ENCODE measurements around the gene ASB3.

Gene ASB3

DNA sequence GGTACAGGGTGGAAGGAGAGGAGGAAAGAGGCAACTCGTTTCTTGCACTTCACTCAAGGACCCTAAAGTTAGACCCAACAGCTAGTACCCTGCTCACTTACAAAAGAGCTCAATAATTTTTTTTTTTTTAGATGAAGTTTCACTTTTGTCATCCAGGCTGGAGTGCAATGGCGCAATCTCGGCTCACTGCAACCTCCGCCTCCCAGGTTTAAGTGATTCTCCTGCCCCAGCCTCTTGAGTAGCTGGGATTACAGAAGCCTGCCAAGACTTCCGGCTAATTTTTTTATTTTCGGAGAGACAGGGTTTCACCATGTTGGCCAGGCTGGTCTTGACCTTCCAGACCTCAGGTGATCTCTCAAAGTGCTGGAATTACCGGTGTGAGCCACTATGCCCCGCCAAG lies 4.1 kb downstream of the ASB3 start:
- H3K4me2 ChIP-seq (ENCODE audit: low read length) = no peak overlapping the region
- no peaks in the 10 kb centered on the region for H4K20me1 ChIP-seq (ENCODE audit: control insufficient read depth, insufficient read depth, low read depth, low read length)
- no peak overlapping the region for H3K27ac ChIP-seq (ENCODE audit: low read depth, low read length)
- no peak overlapping the region for H3K4me3 ChIP-seq (ENCODE audit: low read length)
- H3K79me2 ChIP-seq (ENCODE audit: control insufficient read depth, low read length) = peaks cover 99% of the 10 kb centered on the region
- H3K4me1 ChIP-seq (ENCODE audit: control insufficient read depth, low read length) = peaks cover 21% of the 10 kb centered on the region
- H3K27me3 ChIP-seq (ENCODE audit: control insufficient read depth, low read length) = no peaks in the 10 kb centered on the region
- no peaks in the 10 kb centered on the region for H3K9me2 ChIP-seq (replicated peaks; ENCODE audit: control insufficient read depth, low read length)
- H3K9me3 ChIP-seq (ENCODE audit: control insufficient read depth, insufficient read depth, low read length) = no peaks in the 10 kb centered on the region
- peaks cover 75% of the 10 kb centered on the region for H3K36me3 ChIP-seq (ENCODE audit: control insufficient read depth, low read length)
- TF ChIP-seq, protein P1, sequence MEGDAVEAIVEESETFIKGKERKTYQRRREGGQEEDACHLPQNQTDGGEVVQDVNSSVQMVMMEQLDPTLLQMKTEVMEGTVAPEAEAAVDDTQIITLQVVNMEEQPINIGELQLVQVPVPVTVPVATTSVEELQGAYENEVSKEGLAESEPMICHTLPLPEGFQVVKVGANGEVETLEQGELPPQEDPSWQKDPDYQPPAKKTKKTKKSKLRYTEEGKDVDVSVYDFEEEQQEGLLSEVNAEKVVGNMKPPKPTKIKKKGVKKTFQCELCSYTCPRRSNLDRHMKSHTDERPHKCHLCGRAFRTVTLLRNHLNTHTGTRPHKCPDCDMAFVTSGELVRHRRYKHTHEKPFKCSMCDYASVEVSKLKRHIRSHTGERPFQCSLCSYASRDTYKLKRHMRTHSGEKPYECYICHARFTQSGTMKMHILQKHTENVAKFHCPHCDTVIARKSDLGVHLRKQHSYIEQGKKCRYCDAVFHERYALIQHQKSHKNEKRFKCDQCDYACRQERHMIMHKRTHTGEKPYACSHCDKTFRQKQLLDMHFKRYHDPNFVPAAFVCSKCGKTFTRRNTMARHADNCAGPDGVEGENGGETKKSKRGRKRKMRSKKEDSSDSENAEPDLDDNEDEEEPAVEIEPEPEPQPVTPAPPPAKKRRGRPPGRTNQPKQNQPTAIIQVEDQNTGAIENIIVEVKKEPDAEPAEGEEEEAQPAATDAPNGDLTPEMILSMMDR (IDR thresholded peaks at IDR 0.05; ENCODE audit: low read depth, low read length, poor library complexity, severe bottlenecking) = no peak
- TF ChIP-seq EZH2phosphoT487 (IDR thresholded peaks at IDR 0.05; ENCODE audit: borderline replicate concordance, low read length) = no peak
- H3F3A ChIP-seq (ENCODE audit: control insufficient read depth, insufficient read depth) = peaks cover 4% of the 10 kb centered on the region

DNA sequence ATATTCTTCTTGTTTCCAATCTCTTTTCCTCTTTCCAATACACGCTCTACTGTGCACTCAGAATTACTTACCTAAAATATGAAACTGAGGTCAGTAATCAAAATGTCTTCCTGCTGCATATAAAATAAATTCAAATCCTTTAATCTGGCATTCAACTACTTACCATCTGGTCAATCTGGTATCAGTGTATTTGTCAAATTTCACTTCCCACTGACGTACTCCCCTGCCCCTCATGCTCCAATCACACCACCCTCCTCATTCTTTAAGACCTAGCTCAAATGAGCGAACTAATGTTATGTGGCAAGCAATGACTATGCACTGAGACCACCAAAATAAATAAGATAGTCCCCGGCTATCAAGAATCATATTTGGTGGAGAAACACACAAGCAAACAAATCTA lies 6.7 kb downstream of the ASB3 start:
- Histone ChIP-seq H3K36me3 (ENCODE audit: control insufficient read depth, low read length) (peaks cover 88% of the 10 kb centered on the region), H4K20me1 (ENCODE audit: control insufficient read depth, insufficient read depth, low read depth, low read length) (no peaks in the 10 kb centered on the region), H3F3A (ENCODE audit: control insufficient read depth, insufficient read depth) (peaks cover 9% of the 10 kb centered on the region; the same call in 1 of the 2 replicates), H3K4me1 (ENCODE audit: control insufficient read depth, low read length) (peaks cover 14% of the 10 kb centered on the region), H3K4me2 (ENCODE audit: low read length) (no peak overlapping the region), H3K9me2 (replicated peaks; ENCODE audit: control insufficient read depth, low read length) (no peaks in the 10 kb centered on the region), H3K27ac (ENCODE audit: low read depth, low read length) (no peak overlapping the region), H3K79me2 (ENCODE audit: control insufficient read depth, low read length) (peaks cover 99% of the 10 kb centered on the region), H3K9me3 (ENCODE audit: control insufficient read depth, insufficient read depth, low read length) (no peaks in the 10 kb centered on the region), H3K4me3 (ENCODE audit: low read length) (no peak overlapping the region), H3K27me3 (ENCODE audit: control insufficient read depth, low read length) (no peaks in the 10 kb centered on the region)
- TF ChIP-seq, protein P1 (IDR thresholded peaks at IDR 0.05; ENCODE audit: low read depth, low read length, poor library complexity, severe bottlenecking) = no peak
- no peak for TF ChIP-seq EZH2phosphoT487 (IDR thresholded peaks at IDR 0.05; ENCODE audit: borderline replicate concordance, low read length)

DNA sequence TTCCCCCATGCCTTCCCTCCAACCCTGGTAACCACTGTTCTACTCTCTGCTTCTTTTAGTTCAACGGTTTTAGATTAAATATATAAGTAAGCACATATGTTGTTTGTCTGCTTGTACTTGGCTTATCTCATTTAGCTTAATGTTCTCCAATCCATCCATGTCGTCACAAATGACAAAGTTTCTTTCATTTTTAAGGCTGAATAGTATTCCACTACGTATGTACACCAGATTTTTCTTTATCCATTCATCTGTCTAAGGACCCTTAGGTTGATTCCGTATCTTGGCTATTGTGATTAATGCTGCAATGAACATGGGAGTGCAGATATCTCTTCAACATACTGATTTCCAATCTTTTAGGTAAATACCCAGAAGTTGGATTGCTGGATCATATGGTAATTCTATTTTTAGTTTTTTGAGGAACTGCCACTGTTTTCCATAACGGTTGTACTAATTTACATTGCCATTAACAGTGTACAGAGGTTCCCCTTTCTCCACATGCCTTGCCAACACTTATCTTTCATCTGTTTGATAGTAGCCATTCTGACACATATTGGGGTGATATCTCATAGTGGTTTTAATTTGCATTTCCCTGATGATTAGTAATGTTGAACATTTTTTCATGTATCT lies 8.1 kb downstream of the ASB3 start:
- no peaks in the 10 kb centered on the region for H3K9me2 ChIP-seq (replicated peaks; ENCODE audit: control insufficient read depth, low read length)
- H3K27ac ChIP-seq (ENCODE audit: low read depth, low read length) = no peak overlapping the region
- H3K4me3 ChIP-seq (ENCODE audit: low read length) = no peak overlapping the region
- peaks cover 22% of the 10 kb centered on the region for H3F3A ChIP-seq (ENCODE audit: control insufficient read depth, insufficient read depth)
- H3K79me2 ChIP-seq (ENCODE audit: control insufficient read depth, low read length) = peaks cover 99% of the 10 kb centered on the region
- H3K4me2 ChIP-seq (ENCODE audit: low read length) = no peak overlapping the region
- peaks cover under 1% of the 10 kb centered on the region for H3K4me1 ChIP-seq (ENCODE audit: control insufficient read depth, low read length)
- TF ChIP-seq, protein P1 (IDR thresholded peaks at IDR 0.05; ENCODE audit: low read depth, low read length, poor library complexity, severe bottlenecking) = no peak
- H4K20me1 ChIP-seq (ENCODE audit: control insufficient read depth, insufficient read depth, low read depth, low read length) = no peaks in the 10 kb centered on the region
- H3K27me3 ChIP-seq (ENCODE audit: control insufficient read depth, low read length) = no peaks in the 10 kb centered on the region
- peaks cover 93% of the 10 kb centered on the region for H3K36me3 ChIP-seq (ENCODE audit: control insufficient read depth, low read length)
- no peaks in the 10 kb centered on the region for H3K9me3 ChIP-seq (ENCODE audit: control insufficient read depth, insufficient read depth, low read length)
